ENCODE data around the gene MC1R.
"Not testable (repeated sequence)": the region's sequence is repeated elsewhere in the genome, so short reads cannot be mapped to it uniquely, and the experiment has no call there.

Gene MC1R

GRCh38 chr16:89915303-89916232 lies 3.1 kb upstream of the MC1R start:
- DNase-seq: no peak

DNA sequence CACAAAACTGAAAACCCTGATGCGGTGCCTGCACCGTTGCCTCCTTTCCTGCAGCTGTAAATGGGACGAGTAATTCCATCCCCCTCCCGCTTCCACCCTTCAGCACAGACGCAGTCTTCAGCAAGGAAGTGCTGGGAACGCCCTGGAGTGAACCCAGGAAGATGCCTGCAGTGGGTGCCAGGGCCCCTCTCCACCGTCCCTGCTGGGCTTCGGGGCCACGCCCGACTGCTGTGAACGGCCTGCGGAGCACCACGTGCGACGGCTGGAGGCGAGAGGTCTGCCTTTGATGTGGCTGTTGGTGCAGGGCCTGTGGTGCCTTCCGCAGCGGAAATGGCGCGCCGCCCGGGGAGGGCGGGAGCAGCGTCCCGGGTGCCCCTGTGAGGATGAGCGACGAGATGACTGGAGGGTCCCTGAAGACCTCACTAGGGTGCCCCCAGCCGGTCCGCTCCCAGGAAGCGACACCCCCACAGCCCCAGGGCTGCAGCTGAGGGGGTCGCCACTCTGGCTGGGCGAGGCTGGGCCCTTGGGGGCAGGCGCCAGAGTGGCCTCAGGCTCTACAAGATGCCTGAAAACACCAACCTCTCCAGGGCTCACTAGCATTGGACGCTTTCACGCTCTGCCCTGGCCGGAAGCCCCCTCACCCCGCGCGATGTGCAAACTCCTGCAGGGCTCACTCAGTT lies 749 bp upstream of the MC1R start:
- DNase-seq: peak; percentile 95

DNA sequence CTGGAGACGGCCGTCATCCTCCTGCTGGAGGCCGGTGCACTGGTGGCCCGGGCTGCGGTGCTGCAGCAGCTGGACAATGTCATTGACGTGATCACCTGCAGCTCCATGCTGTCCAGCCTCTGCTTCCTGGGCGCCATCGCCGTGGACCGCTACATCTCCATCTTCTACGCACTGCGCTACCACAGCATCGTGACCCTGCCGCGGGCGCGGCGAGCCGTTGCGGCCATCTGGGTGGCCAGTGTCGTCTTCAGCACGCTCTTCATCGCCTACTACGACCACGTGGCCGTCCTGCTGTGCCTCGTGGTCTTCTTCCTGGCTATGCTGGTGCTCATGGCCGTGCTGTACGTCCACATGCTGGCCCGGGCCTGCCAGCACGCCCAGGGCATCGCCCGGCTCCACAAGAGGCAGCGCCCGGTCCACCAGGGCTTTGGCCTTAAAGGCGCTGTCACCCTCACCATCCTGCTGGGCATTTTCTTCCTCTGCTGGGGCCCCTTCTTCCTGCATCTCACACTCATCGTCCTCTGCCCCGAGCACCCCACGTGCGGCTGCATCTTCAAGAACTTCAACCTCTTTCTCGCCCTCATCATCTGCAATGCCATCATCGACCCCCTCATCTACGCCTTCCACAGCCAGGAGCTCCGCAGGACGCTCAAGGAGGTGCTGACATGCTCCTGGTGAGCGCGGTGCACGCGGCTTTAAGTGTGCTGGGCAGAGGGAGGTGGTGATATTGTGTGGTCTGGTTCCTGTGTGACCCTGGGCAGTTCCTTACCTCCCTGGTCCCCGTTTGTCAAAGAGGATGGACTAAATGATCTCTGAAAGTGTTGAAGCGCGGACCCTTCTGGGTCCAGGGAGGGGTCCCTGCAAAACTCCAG lies 1.1 kb downstream of the MC1R start:
- DNase-seq: no peak

GRCh38 chr16:89920723-89921122 lies 2.1 kb downstream of the MC1R start:
- peak; percentile 48 for DNase-seq

GRCh38 chr16:89921131-89921701 lies 2.6 kb downstream of the MC1R start:
- DNase-seq: peak; percentile 89

GRCh38 chr16:89921702-89922476 lies 3.2 kb downstream of the MC1R start:
- peak; percentile 87 for DNase-seq

DNA sequence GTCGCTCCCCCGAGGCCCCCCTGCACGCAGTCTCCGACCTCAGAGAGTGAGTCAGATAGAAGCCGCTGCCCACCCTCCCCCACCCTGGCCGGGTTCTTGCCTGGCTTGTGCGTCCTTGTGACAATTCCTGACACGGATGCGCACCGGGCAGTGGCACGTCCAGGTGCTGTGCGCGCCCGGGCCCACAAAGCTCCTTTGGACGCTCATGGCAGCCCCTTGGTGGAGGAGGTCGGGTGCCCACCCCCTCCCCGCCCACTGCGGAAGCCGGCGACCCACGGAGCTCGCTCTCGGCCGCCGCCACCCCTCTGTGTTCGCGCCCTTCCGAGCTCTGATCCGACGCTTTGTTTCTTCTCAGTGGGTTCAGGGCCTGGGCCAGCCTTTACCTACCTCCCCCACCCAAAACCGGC lies 3.8 kb downstream of the MC1R start:
- DNase-seq: peak; percentile 91

GRCh38 chr16:89922884-89923639 lies 4.4 kb downstream of the MC1R start, which contains the start of gene TUBB3:
Gene TUBB3 (plus strand): TSS chr16:89923342. CDS start chr16:89923402, 60 bp downstream.
- peak; percentile 89 for DNase-seq

GRCh38 chr16:89923640-89924296 lies 5.1 kb downstream of the MC1R start:
- peak; percentile 60 for DNase-seq

DNA sequence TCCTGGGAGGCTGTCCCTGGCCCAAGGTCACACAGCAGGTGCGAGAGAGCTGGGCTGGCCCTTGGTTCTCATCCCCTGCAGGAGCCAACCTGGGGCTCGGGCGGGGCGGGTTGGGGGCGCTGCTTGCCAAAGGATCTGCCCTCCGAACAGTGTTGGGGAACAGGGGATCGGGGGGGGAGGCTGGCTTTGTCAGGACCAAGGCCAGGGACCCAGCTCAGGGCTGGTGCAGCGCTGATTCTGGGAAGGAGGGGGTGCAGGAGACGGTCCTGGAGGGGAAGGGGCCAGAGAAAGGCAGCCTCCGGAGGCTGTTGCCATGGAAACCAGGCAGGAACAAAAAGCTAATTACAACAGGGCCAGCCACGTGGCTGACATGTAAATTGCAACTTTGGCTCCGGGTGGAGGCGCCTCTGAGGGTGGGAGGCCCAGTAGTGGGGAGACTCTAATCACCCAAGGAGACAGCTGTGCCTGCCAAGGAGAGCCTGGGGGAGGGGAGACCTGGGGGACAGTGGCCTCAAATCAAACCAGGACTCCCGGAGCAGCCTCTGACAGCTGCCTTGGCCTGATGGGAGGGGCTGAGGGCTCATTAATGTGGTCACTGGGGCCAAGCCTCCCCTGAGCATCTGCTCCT lies 5.7 kb downstream of the MC1R start:
- DNase-seq: peak; percentile 75

- DNase-seq: peak; percentile 63
These were observed 6.3 kb downstream of the MC1R start for GRCh38 chr16:89924925-89925307.

GRCh38 chr16:89925596-89926079 lies 7.0 kb downstream of the MC1R start:
- DNase-seq: peak; percentile 65

GRCh38 chr16:89931305-89931896 lies 12.7 kb downstream of the MC1R start:
- no peak for DNase-seq

- no peak for DNase-seq
These were observed 13.3 kb downstream of the MC1R start for GRCh38 chr16:89931964-89932363.

GRCh38 chr16:89934019-89934418 lies 15.4 kb downstream of the MC1R start:
- DNase-seq: not testable (repeated sequence)

- no peak for DNase-seq
These were observed 16.2 kb downstream of the MC1R start for GRCh38 chr16:89934611-89935553.

DNA sequence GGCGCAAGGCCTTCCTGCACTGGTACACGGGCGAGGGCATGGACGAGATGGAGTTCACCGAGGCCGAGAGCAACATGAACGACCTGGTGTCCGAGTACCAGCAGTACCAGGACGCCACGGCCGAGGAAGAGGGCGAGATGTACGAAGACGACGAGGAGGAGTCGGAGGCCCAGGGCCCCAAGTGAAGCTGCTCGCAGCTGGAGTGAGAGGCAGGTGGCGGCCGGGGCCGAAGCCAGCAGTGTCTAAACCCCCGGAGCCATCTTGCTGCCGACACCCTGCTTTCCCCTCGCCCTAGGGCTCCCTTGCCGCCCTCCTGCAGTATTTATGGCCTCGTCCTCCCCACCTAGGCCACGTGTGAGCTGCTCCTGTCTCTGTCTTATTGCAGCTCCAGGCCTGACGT lies 17.0 kb downstream of the MC1R start:
- DNase-seq: not testable (repeated sequence)

DNA sequence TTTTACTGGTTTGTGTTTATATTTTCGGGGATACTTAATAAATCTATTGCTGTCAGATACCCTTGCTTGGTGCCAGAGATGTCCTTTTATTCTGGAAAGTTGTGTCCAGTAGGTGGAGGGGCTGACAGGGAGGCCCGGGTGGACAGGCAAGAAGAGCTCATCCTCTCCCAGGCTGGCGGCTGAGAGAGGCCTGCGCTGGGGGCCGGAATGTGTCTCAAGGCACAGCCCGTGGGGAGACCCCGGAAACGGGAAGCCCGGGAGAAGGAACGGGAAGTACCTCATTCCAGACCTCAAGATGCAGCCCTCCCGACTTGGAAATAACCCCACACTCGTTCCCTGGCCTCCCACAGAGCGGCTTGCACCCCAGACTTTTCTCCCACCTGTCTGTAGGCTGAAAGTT lies 17.4 kb downstream of the MC1R start:
- no peak for DNase-seq
